Brain microvascular endothelial cell (primary cell): ENCODE results near the gene ERFL.

Source experiments
- DNase-seq: peaks from one replicate; pipeline ENCODE4 v3.0.0-alpha.2; 2020
- H3K27ac ChIP-seq: fragments of 250-450 bp; sonication (Bioruptor Pico); 2 replicates; pipeline ENCODE4 v1.5.1; 2020; ENCODE audit warnings: mild to moderate bottlenecking, moderate library complexity
- H3K27me3 ChIP-seq: fragments of 250-450 bp; sonication (Bioruptor Pico); replicated peaks from 2 replicates; pipeline ENCODE4 v1.5.1; 2020; ENCODE audit warnings: mild to moderate bottlenecking
- H3K36me3 ChIP-seq: fragments of 250-450 bp; sonication (Bioruptor Pico); replicated peaks from 2 replicates; pipeline ENCODE4 v1.5.1; 2020; ENCODE audit warnings: mild to moderate bottlenecking
- H3K4me3 ChIP-seq: 2 replicates; pipeline ENCODE4 v1.5.1; 2011; ENCODE audit warnings: low read depth, mild to moderate bottlenecking, control low read depth, low read length, moderate library complexity
- CTCF ChIP-seq: IDR thresholded peaks from 2 replicates; pipeline ENCODE4 v1.5.1; 2011; ENCODE audit warnings: low read depth, mild to moderate bottlenecking, moderate library complexity, low read length, control low read depth, inconsistent platforms; ENCODE audit errors: missing control alignments
- in situ Hi-C: cut with HindIII; loops from 2 replicates; pipeline ENCODE4 v1.10.0; 2017; ENCODE audit warnings: low sequenced_read_pairs, low pct_ligation_motif_present

The ERFL gene

GRCh38 chr19:41932259-41932719 is 4.0 kb upstream of the ERFL start:
- no peaks in the 10 kb centered on the region for H3K36me3 ChIP-seq
- H3K4me3 ChIP-seq = no peak overlapping the region
- in situ Hi-C loops = no loop called here
- peaks cover 75% of the 10 kb centered on the region for H3K27me3 ChIP-seq
- H3K27ac ChIP-seq = no peak overlapping the region
- TF ChIP-seq CTCF = no peak
- no peak for DNase-seq

- peaks cover 74% of the 10 kb centered on the region for H3K27me3 ChIP-seq
- DNase-seq = no peak
- no peaks in the 10 kb centered on the region for H3K36me3 ChIP-seq
- no peak overlapping the region for H3K27ac ChIP-seq
- in situ Hi-C loops = no loop called here
- TF ChIP-seq CTCF = peak; percentile 67
- no peak overlapping the region for H3K4me3 ChIP-seq
Measured at GRCh38 chr19:41930926-41931592, 2.8 kb upstream of the ERFL start.

GRCh38 chr19:41930322-41930722 is 2.1 kb upstream of the ERFL start:
- no peak for DNase-seq
- Histone ChIP-seq H3K27ac (no peak overlapping the region), H3K27me3 (peaks cover 70% of the 10 kb centered on the region), H3K36me3 (no peaks in the 10 kb centered on the region), H3K4me3 (no peak overlapping the region)
- in situ Hi-C loops = no loop called here
- no peak for TF ChIP-seq CTCF

- Histone ChIP-seq H3K27ac (no peak overlapping the region), H3K4me3 (no peak overlapping the region), H3K36me3 (no peaks in the 10 kb centered on the region), H3K27me3 (peaks cover 71% of the 10 kb centered on the region)
- TF ChIP-seq CTCF = no peak
- no peak for DNase-seq
- in situ Hi-C loops = no loop called here
Measured at GRCh38 chr19:41929536-41930071, 1.4 kb upstream of the ERFL start.

GRCh38 chr19:41928754-41929535 is 696 bp upstream of the ERFL start:
- peaks cover 73% of the 10 kb centered on the region for H3K27me3 ChIP-seq
- TF ChIP-seq CTCF = peak; percentile 30
- DNase-seq = no peak
- H3K4me3 ChIP-seq = peak overlapping the region; percentile 29
- in situ Hi-C loops = no loop called here
- no peaks in the 10 kb centered on the region for H3K36me3 ChIP-seq
- no peak overlapping the region for H3K27ac ChIP-seq
